H9 (cell line): Measurements from ENCODE around the gene NR1H2. TPM values are rescaled to one million over a fixed set of nuclear protein-coding genes. Genes with fewer than 3 reads are reported as not detected.
"Not testable (repeated sequence)": the region's sequence is repeated elsewhere in the genome, so short reads cannot be mapped to it uniquely, and the experiment has no call there.

Source experiments
- DNase-seq: peaks from one replicate; pipeline ENCODE4 v3.0.0-alpha.2; 2017
- H2AFZ ChIP-seq: one replicate; pipeline ENCODE4 v1.6.1; 2013; ENCODE audit warnings: mild to moderate bottlenecking, low read length, control low read depth, moderate library complexity
- H2AK5ac ChIP-seq: 2 replicates; pipeline ENCODE4 v1.6.1; 2013; ENCODE audit warnings: low read length, control low read depth, mixed read lengths; ENCODE audit not compliant: insufficient read length
- H2BK120ac ChIP-seq: one replicate; pipeline ENCODE4 v1.6.1; 2013; ENCODE audit warnings: low read depth, mild to moderate bottlenecking, low read length, control low read depth, inconsistent platforms; ENCODE audit not compliant: poor library complexity, severe bottlenecking
- H2BK12ac ChIP-seq: 2 replicates; pipeline ENCODE4 v1.6.1; 2013; ENCODE audit warnings: low read length, control low read depth, mixed read lengths, low read depth; ENCODE audit not compliant: insufficient read length
- H2BK15ac ChIP-seq: 2 replicates; pipeline ENCODE4 v1.6.1; 2013; ENCODE audit warnings: low read depth, low read length, control low read depth
- H2BK20ac ChIP-seq: one replicate; pipeline ENCODE4 v1.6.1; 2013; ENCODE audit warnings: low read depth, mild to moderate bottlenecking, low read length, control low read depth, inconsistent platforms; ENCODE audit not compliant: poor library complexity, severe bottlenecking
- H2BK5ac ChIP-seq: 2 replicates; pipeline ENCODE4 v1.6.1; 2013; ENCODE audit warnings: low read length, control low read depth, mixed read lengths; ENCODE audit not compliant: insufficient read length
- H3K14ac ChIP-seq: 2 replicates; pipeline ENCODE4 v1.6.1; 2013; ENCODE audit warnings: low read length, control low read depth; ENCODE audit not compliant: insufficient read depth
- H3K18ac ChIP-seq: 2 replicates; pipeline ENCODE4 v1.6.1; 2013; ENCODE audit warnings: low read depth, mild to moderate bottlenecking, mixed read lengths, low read length, control low read depth; ENCODE audit not compliant: insufficient read length
- H3K23ac ChIP-seq: 2 replicates; pipeline ENCODE4 v1.6.1; 2013; ENCODE audit warnings: low read length, control low read depth, mixed read lengths, low read depth; ENCODE audit not compliant: insufficient read length
- H3K23me2 ChIP-seq: 2 replicates; pipeline ENCODE4 v1.6.1; 2013; ENCODE audit warnings: low read depth, mild to moderate bottlenecking, mixed read lengths, low read length, control low read depth; ENCODE audit not compliant: insufficient read length, poor library complexity, severe bottlenecking
- H3K27ac ChIP-seq: 2 replicates; pipeline ENCODE4 v1.5.1; 2013; ENCODE audit warnings: low read length, control low read depth, mixed read lengths, low read depth; ENCODE audit not compliant: insufficient read length
- H3K27me3 ChIP-seq: 2 replicates; pipeline ENCODE4 v1.6.1; 2013; ENCODE audit warnings: low read length, control low read depth, inconsistent platforms; ENCODE audit not compliant: insufficient read depth
- H3K4ac ChIP-seq: 2 replicates; pipeline ENCODE4 v1.6.1; 2013; ENCODE audit warnings: low read depth, mild to moderate bottlenecking, control low read depth, inconsistent platforms, low read length, moderate library complexity
- H3K4me1 ChIP-seq: 2 replicates; pipeline ENCODE4 v1.6.1; 2013; ENCODE audit warnings: low read length, control low read depth, inconsistent platforms; ENCODE audit not compliant: insufficient read depth
- H3K4me2 ChIP-seq: 2 replicates; pipeline ENCODE4 v1.6.1; 2013; ENCODE audit warnings: low read length, control low read depth, mixed read lengths; ENCODE audit not compliant: insufficient read length, insufficient read depth
- H3K56ac ChIP-seq: 2 replicates; pipeline ENCODE4 v1.6.1; 2013; ENCODE audit warnings: low read depth, mild to moderate bottlenecking, mixed read lengths, low read length, control low read depth; ENCODE audit not compliant: insufficient read length
- H3K79me1 ChIP-seq: 2 replicates; pipeline ENCODE4 v1.6.1; 2013; ENCODE audit warnings: low read depth, mild to moderate bottlenecking, moderate library complexity, low read length, control low read depth, inconsistent platforms; ENCODE audit not compliant: insufficient read depth, poor library complexity, severe bottlenecking
- H3K79me2 ChIP-seq: 2 replicates; pipeline ENCODE4 v1.6.1; 2013; ENCODE audit warnings: low read length, control low read depth, inconsistent platforms; ENCODE audit not compliant: insufficient read depth
- H3K9ac ChIP-seq: 2 replicates; pipeline ENCODE4 v1.6.1; 2013; ENCODE audit warnings: low read length, control low read depth, mixed read lengths; ENCODE audit not compliant: insufficient read length; ENCODE audit errors: extremely low read depth
- H3K9me3 ChIP-seq: one replicate; pipeline ENCODE4 v1.6.1; 2013; ENCODE audit warnings: low read depth, low read length, inconsistent platforms; ENCODE audit not compliant: control insufficient read depth
- H3T11ph ChIP-seq: one replicate; pipeline ENCODE4 v1.6.1; 2013; ENCODE audit warnings: mild to moderate bottlenecking, low read length, control low read depth, inconsistent platforms
- H4K20me1 ChIP-seq: one replicate; pipeline ENCODE4 v1.6.1; 2013; ENCODE audit not compliant: control insufficient read depth, insufficient read length, insufficient read depth
- H4K5ac ChIP-seq: 2 replicates; pipeline ENCODE4 v1.6.1; 2013; ENCODE audit warnings: low read depth, mild to moderate bottlenecking, mixed read lengths, low read length, control low read depth; ENCODE audit not compliant: insufficient read length
- H4K8ac ChIP-seq: replicated peaks from 2 replicates; pipeline ENCODE4 v1.6.1; 2013; ENCODE audit warnings: low read length, control low read depth, mixed read lengths, low read depth; ENCODE audit not compliant: insufficient read length
- H4K91ac ChIP-seq: 2 replicates; pipeline ENCODE4 v1.6.1; 2013; ENCODE audit warnings: low read depth, mild to moderate bottlenecking, moderate library complexity, mixed read lengths, low read length, control low read depth; ENCODE audit not compliant: insufficient read length
- H3K27ac Mint-ChIP-seq, 3 experiments: 2 replicates in 2 of 3; 3 replicates in 1 of 3; pipeline ENCODE4 v1.8.0; 2020 to 2021; ENCODE audit warnings: mixed read lengths in 3 of 3, mild to moderate bottlenecking in 1 of 3, moderate library complexity in 1 of 3
- H3K27me3 Mint-ChIP-seq: 2 replicates; pipeline ENCODE4 v1.8.0; 2021; ENCODE audit warnings: low read depth, mild to moderate bottlenecking, moderate library complexity, mixed read lengths
- H3K36me3 Mint-ChIP-seq, 3 experiments: 2 replicates in 2 of 3; 3 replicates in 1 of 3; pipeline ENCODE4 v1.8.0; 2020 to 2021; ENCODE audit warnings: low read depth in 3 of 3, mixed read lengths in 3 of 3; ENCODE audit not compliant: insufficient read depth in 1 of 3
- H3K4me1 Mint-ChIP-seq, 2 experiments: 2 replicates each; pipeline ENCODE4 v1.8.0; 2020; ENCODE audit warnings: mixed read lengths in 2 of 2
- H3K4me3 Mint-ChIP-seq, 2 experiments: 2 replicates in 1 of 2; 3 replicates in 1 of 2; pipeline ENCODE4 v1.8.0; 2020 to 2021; ENCODE audit warnings: mild to moderate bottlenecking in 2 of 2, mixed read lengths in 2 of 2, moderate library complexity in 1 of 2
- H3K9me3 Mint-ChIP-seq, 2 experiments: 2 replicates in 1 of 2; 3 replicates in 1 of 2; pipeline ENCODE4 v1.8.0; 2020; ENCODE audit warnings: mild to moderate bottlenecking in 2 of 2, mixed read lengths in 2 of 2, moderate library complexity in 1 of 2
- WGBS: extraction: QIAGEN DNeasy Blood & Tissue Kit; methylation state at CpG from one replicate; pipeline ENCODE4 v1.1.7; 2013; ENCODE audit warnings: missing lambda C conversion rate, low lambda C conversion rate, mixed read lengths; ENCODE audit not compliant: insufficient read length; ENCODE audit errors: extremely low coverage; 5-methylcytosine and 5-hydroxymethylcytosine counted together
- total RNA-seq: library from RNA; stranded (reverse); gene quantifications from 2 replicates; pipeline ENCODE4 v1.2.1, GENCODE V29; 2021

NR1H2 gene
- total RNA-seq, 1 experiment from 2014 or later, result 33.2 TPM

GRCh38 chr19:50390952-50391351, 14.7 kb downstream of the NR1H2 start:
- not testable (repeated sequence) for H2AK5ac ChIP-seq, H4K20me1 ChIP-seq, H2BK120ac ChIP-seq, H3K23ac ChIP-seq, H3K27me3 ChIP-seq, H3K27ac Mint-ChIP-seq, H3T11ph ChIP-seq, H3K4me3 Mint-ChIP-seq, H3K4me1 ChIP-seq, H3K79me1 ChIP-seq, H3K56ac ChIP-seq, H3K4ac ChIP-seq, H2BK15ac ChIP-seq, H3K23me2 ChIP-seq, H2AFZ ChIP-seq, H4K91ac ChIP-seq, H2BK20ac ChIP-seq, H4K5ac ChIP-seq, H2BK5ac ChIP-seq, H3K9me3 ChIP-seq, H3K14ac ChIP-seq, H3K18ac ChIP-seq, H3K79me2 ChIP-seq, H3K9ac ChIP-seq, DNase-seq, H3K27me3 Mint-ChIP-seq, H4K8ac ChIP-seq, H2BK12ac ChIP-seq, H3K4me2 ChIP-seq, H3K4me1 Mint-ChIP-seq, H3K27ac ChIP-seq
- peaks cover 20 to 24% of the 10 kb centered on the region in 2 experiments for H3K9me3 Mint-ChIP-seq
- WGBS, result no CpG with 5 or more reads among the region's 23 CpGs
- H3K36me3 Mint-ChIP-seq, result peaks cover 61 to 72% (median 71%) of the 10 kb centered on the region in 3 experiments
